WTC11 (cell line): ENCODE data around the gene SURF6. TPM values are rescaled to one million over a fixed set of nuclear protein-coding genes. Genes with fewer than 3 reads are reported as not detected.

Experiments
- ATAC-seq: fragments of 200-7000 bp; cut with Tn5 transposase; 2 replicates; pipeline ENCODE4 v1.10.0; 2021; ENCODE audit warnings: mild to moderate bottlenecking, moderate library complexity
- CTCF ChIA-PET: fragments of 300-600 bp; sonication (Branson Sonifier 250); formaldehyde crosslinking; loops from one replicate; lab custom pipeline; 2021; ENCODE audit warnings: antibody characterized with exemption; lab: Charles Lee
- POLR2A ChIA-PET: fragments of 350-600 bp; sonication (Branson Sonifier 250); formaldehyde crosslinking; loops from one replicate; lab custom pipeline; 2021; ENCODE audit warnings: antibody characterized with exemption; lab: Charles Lee
- DNase-seq: peaks from one replicate; pipeline ENCODE4 v3.0.0; 2021; ENCODE audit warnings: low spot score
- H3K27ac Mint-ChIP-seq: 2 replicates; pipeline ENCODE4 v1.8.0; 2021; ENCODE audit warnings: mixed read lengths
- H3K27me3 Mint-ChIP-seq: 2 replicates; pipeline ENCODE4 v1.8.0; 2021; ENCODE audit warnings: low read depth, mild to moderate bottlenecking, moderate library complexity, mixed read lengths
- H3K36me3 Mint-ChIP-seq: 2 replicates; pipeline ENCODE4 v1.8.0; 2021; ENCODE audit warnings: mixed read lengths
- H3K4me1 Mint-ChIP-seq: 2 replicates; pipeline ENCODE4 v1.8.0; 2022; ENCODE audit warnings: mixed read lengths
- H3K4me3 Mint-ChIP-seq: 2 replicates; pipeline ENCODE4 v1.8.0; 2021; ENCODE audit warnings: mild to moderate bottlenecking, moderate library complexity, mixed read lengths
- H3K9me3 Mint-ChIP-seq: 2 replicates; pipeline ENCODE4 v1.8.0; 2021; ENCODE audit warnings: mixed read lengths
- AR ChIP-seq: fragments of 250-450 bp; sonication (Bioruptor Pico); IDR thresholded peaks from 2 replicates; pipeline ENCODE4 v1.9.0; 2021; ENCODE audit warnings: mild to moderate bottlenecking
- CBFB ChIP-seq: sonication (generic); formaldehyde crosslinking; IDR thresholded peaks from 2 replicates; pipeline ENCODE4 v1.8.1; 2022; ENCODE audit warnings: mild to moderate bottlenecking, low read depth, missing genetic modification reagents
- CTCF ChIP-seq: fragments of 200-600 bp; IDR thresholded peaks from 2 replicates; pipeline ENCODE4 v1.8.0; 2022; ENCODE audit warnings: antibody characterized with exemption
- FOXJ3 ChIP-seq: sonication (generic); formaldehyde crosslinking; IDR thresholded peaks from 2 replicates; pipeline ENCODE4 v1.9.0; 2021; ENCODE audit warnings: missing genetic modification reagents, mild to moderate bottlenecking, borderline replicate concordance
- GRHL2 ChIP-seq: fragments of 250-450 bp; sonication (Bioruptor Pico); IDR thresholded peaks from 2 replicates; pipeline ENCODE4 v1.8.0; 2022; ENCODE audit warnings: mild to moderate bottlenecking, moderate library complexity; ENCODE audit not compliant: insufficient replicate concordance, severe bottlenecking
- NFATC4 ChIP-seq: fragments of 250-450 bp; sonication (Bioruptor Pico); IDR thresholded peaks from 2 replicates; pipeline ENCODE4 v1.9.0; 2021; ENCODE audit warnings: mild to moderate bottlenecking
- NR1H2 ChIP-seq: sonication (generic); formaldehyde crosslinking; IDR thresholded peaks from 2 replicates; pipeline ENCODE4 v1.9.0; 2021; ENCODE audit warnings: mild to moderate bottlenecking, moderate library complexity, missing genetic modification reagents
- SMAD3 ChIP-seq: sonication (generic); formaldehyde crosslinking; IDR thresholded peaks from 2 replicates; pipeline ENCODE4 v1.8.0; 2022; ENCODE audit warnings: missing genetic modification reagents, mild to moderate bottlenecking, borderline replicate concordance
- ZBTB43 ChIP-seq: sonication (generic); formaldehyde crosslinking; IDR thresholded peaks from 2 replicates; pipeline ENCODE4 v1.8.1; 2023; ENCODE audit warnings: mild to moderate bottlenecking, missing genetic modification reagents
- ZNF219 ChIP-seq: sonication (generic); formaldehyde crosslinking; IDR thresholded peaks from 2 replicates; pipeline ENCODE4 v1.8.0; 2023; ENCODE audit warnings: missing genetic modification reagents, mild to moderate bottlenecking, borderline replicate concordance
- total RNA-seq: library from RNA; stranded (reverse); gene quantifications from 3 replicates; pipeline ENCODE4 v1.2.3, GENCODE V29; 2021
- TF ChIP-seq, protein P1 (sequence below): fragments of 250-450 bp; sonication (Bioruptor Pico); IDR thresholded peaks from 2 replicates; pipeline ENCODE4 v1.8.0; 2021; ENCODE audit warnings: mild to moderate bottlenecking
- TF ChIP-seq, protein P2 (sequence below): sonication (generic); formaldehyde crosslinking; IDR thresholded peaks from 2 replicates; pipeline ENCODE4 v1.8.0; 2023; ENCODE audit warnings: mild to moderate bottlenecking, missing genetic modification reagents
- TF ChIP-seq, protein P3 (sequence below): fragments of 250-450 bp; sonication (Bioruptor Pico); conservative IDR thresholded peaks from 2 replicates; pipeline ENCODE4 v1.9.0; 2021; ENCODE audit warnings: mild to moderate bottlenecking

The SURF6 gene
- total RNA-seq, 1 experiment from 2014 or later, result 67.2 TPM

GRCh38 chr9:133353548-133353947, 17.6 kb upstream of the SURF6 start:
- POLR2A ChIA-PET, result interaction anchor here (0.7 to 1.9 kb wide), 2 partner anchors 10 to 11 kb away, joined by 3 to 6 read pairs; no protein-coding TSS in a partner anchor
- H3K36me3 Mint-ChIP-seq, result peaks cover 47% of the 10 kb centered on the region

DNA sequence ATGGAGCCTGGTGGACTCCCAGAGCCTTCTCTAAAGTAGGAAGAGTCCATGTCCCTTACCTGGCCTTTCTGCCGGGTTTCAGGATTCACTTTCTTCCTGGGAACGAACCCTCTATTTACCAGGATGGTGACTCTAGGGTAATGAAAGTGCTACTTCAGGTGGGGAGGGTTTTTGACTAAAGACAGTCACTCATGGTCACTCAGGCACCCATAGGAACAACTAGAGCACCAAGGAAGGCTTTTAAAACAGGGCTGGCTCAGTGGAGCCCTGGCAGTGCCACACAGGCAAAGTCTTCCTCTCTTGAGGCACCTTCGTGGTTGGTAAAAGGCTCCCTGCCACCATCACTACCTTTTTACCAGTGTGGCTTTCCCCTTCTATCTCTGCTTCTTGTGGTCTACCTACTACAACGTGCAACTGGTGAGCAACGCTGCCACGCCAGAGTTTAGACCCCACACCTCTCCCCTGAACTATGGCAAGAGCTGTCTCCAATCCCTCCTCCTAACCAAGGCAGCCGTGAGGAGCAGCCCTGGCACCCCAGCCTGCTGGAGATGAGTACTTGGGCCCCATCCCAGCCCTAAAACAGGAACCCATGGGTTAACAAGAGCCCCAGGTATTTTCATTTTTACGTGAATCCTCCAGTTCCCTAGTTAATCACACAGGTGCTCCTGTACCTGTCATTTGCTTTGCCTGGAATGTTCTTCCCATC, 16.8 kb upstream of the SURF6 start:
- peak overlapping the region; percentile 32 for H3K27ac Mint-ChIP-seq
- ATAC-seq (no peak), DNase-seq (no peak)
- H3K4me1 Mint-ChIP-seq, result peaks cover 30% of the 10 kb centered on the region
- H3K27me3 Mint-ChIP-seq, result no peaks in the 10 kb centered on the region; the same call in 1 of the 2 replicates
- H3K36me3 Mint-ChIP-seq, result peaks cover 49% of the 10 kb centered on the region
- H3K9me3 Mint-ChIP-seq, result no peaks in the 10 kb centered on the region
- no peak for TF ChIP-seq NFATC4 (CRISPR knock-in tag)
- TF ChIP-seq NR1H2 (CRISPR knock-in tag), result no peak
- TF ChIP-seq FOXJ3, result no peak
- TF ChIP-seq, protein P1, sequence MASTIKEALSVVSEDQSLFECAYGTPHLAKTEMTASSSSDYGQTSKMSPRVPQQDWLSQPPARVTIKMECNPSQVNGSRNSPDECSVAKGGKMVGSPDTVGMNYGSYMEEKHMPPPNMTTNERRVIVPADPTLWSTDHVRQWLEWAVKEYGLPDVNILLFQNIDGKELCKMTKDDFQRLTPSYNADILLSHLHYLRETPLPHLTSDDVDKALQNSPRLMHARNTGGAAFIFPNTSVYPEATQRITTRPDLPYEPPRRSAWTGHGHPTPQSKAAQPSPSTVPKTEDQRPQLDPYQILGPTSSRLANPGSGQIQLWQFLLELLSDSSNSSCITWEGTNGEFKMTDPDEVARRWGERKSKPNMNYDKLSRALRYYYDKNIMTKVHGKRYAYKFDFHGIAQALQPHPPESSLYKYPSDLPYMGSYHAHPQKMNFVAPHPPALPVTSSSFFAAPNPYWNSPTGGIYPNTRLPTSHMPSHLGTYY, result peak; percentile 64; the same call in 1 of the 2 replicates
- no peak for TF ChIP-seq GRHL2 (CRISPR knock-in tag)
- TF ChIP-seq CTCF, result no peak
- TF ChIP-seq, protein P2, sequence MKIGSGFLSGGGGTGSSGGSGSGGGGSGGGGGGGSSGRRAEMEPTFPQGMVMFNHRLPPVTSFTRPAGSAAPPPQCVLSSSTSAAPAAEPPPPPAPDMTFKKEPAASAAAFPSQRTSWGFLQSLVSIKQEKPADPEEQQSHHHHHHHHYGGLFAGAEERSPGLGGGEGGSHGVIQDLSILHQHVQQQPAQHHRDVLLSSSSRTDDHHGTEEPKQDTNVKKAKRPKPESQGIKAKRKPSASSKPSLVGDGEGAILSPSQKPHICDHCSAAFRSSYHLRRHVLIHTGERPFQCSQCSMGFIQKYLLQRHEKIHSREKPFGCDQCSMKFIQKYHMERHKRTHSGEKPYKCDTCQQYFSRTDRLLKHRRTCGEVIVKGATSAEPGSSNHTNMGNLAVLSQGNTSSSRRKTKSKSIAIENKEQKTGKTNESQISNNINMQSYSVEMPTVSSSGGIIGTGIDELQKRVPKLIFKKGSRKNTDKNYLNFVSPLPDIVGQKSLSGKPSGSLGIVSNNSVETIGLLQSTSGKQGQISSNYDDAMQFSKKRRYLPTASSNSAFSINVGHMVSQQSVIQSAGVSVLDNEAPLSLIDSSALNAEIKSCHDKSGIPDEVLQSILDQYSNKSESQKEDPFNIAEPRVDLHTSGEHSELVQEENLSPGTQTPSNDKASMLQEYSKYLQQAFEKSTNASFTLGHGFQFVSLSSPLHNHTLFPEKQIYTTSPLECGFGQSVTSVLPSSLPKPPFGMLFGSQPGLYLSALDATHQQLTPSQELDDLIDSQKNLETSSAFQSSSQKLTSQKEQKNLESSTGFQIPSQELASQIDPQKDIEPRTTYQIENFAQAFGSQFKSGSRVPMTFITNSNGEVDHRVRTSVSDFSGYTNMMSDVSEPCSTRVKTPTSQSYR (CRISPR knock-in tag), result no peak
- TF ChIP-seq ZBTB43, result no peak
- TF ChIP-seq, protein P3, sequence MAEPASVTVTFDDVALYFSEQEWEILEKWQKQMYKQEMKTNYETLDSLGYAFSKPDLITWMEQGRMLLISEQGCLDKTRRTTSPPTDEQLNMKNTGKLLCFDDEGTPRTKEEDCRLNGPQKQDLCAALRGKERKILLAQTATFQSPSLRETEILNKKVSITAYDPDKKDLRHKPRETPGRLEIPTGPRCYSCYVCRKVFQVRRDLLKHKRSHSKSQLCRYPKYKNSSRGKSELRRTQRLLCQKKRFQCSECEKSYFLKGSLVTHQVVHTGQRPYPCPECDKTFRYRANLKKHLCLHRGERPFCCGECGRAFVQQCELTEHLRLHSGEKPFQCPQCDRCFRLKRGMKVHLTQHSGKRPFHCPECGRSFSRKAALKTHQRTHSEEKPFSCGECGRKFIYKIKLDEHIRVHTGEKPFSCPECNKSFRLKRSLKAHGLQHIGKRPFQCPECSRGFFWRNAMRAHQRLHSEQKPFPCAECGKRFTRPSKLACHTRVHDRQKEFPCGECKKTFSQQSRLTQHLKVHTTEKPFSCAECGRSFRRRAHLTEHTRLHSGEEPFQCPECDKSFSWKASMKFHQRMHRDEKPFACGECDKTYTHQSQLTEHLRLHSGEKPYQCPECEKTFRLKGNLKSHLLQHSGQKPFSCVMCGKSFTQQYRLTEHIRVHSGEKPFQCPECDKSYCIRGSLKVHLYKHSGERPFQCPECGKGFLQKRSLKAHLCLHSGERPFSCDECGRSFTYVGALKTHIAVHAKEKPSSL (CRISPR knock-in tag), result peak; percentile 56; the same call in 1 of the 2 replicates
- 0 out of 2 replicates have a peak, but pooled peaks have one; percentile 24 for TF ChIP-seq SMAD3
- ChIA-PET POLR2A (interaction anchor here (1.9 kb wide), 1 partner anchor 11 kb away, joined by 6 read pairs; no protein-coding TSS in a partner anchor), CTCF (interaction anchor here (7.9 kb wide), 1 partner anchor 10 kb away, joined by 74 read pairs; no protein-coding TSS in a partner anchor)
- no peak overlapping the region for H3K4me3 Mint-ChIP-seq

More at GRCh38 chr9:133353548-133353947, 17.6 kb upstream of the SURF6 start:
- H3K4me1 Mint-ChIP-seq, result peaks cover 32% of the 10 kb centered on the region
- no peak overlapping the region; the same call in 1 of the 2 replicates for H3K27ac Mint-ChIP-seq
- no peaks in the 10 kb centered on the region; the same call in 1 of the 2 replicates for H3K27me3 Mint-ChIP-seq
- no peak overlapping the region for H3K4me3 Mint-ChIP-seq
- ATAC-seq (no peak), DNase-seq (no peak)
- CTCF ChIA-PET, result interaction anchor here (7.9 kb wide), 1 partner anchor 11 kb away, joined by 74 read pairs; no protein-coding TSS in a partner anchor
- TF ChIP-seq ZNF219 (no peak), CBFB (CRISPR knock-in tag) (no peak), AR (peak; percentile 67; the same call in 1 of the 2 replicates)
- H3K9me3 Mint-ChIP-seq, result no peaks in the 10 kb centered on the region
